A549 (cell line): ENCODE measurements around the gene SRPK2. TPM values are rescaled to one million over a fixed set of nuclear protein-coding genes. Genes with fewer than 3 reads are reported as not detected.

Experiments
- ATAC-seq, 2 experiments: fragments of 200-7000 bp in 1 of 2; fragments of >200 bp in 1 of 2; cut with Nextera tagmentation in 1 of 2; cut with Tn5 transposase in 1 of 2; 3 replicates each; pipeline versions ENCODE4 v1.8.0 to v1.9.1; 2018 to 2020; ENCODE audit warnings: mild to moderate bottlenecking in 1 of 2, moderate library complexity in 1 of 2
- CTCF ChIA-PET: fragments of 300-600 bp; sonication (Branson Sonifier 250); formaldehyde crosslinking; extraction: SDS; loops from one replicate; lab custom pipeline; 2021; ENCODE audit warnings: antibody characterized with exemption, inconsistent platforms; lab: Yijun Ruan, JAX
- POLR2A ChIA-PET: fragments of 350-600 bp; formaldehyde crosslinking; extraction: SDS; loops from one replicate; lab custom pipeline; 2021; ENCODE audit warnings: antibody characterized with exemption, inconsistent platforms; lab: Yijun Ruan, JAX
- DNase-seq, 2 experiments: peaks; one replicate each; pipeline versions ENCODE4 v3.0.0 to v3.0.0-alpha.2; 2011 to 2016; ENCODE audit warnings: low read depth in 1 of 2, low spot score in 1 of 2
- FAIRE-seq: peaks from 2 replicates; lab custom pipeline; 2011; peaks lifted over from hg19 to GRCh38; lab: Jason Lieb, UNC
- H3K27ac ChIP-seq, 2 experiments: fragments of >200 bp; sonication (Bioruptor Twin); formaldehyde crosslinking; 3 replicates each; pipeline ENCODE4 v1.5.1; 2016 to 2017
- H3K4me1 ChIP-seq: fragments of >200 bp; sonication (Bioruptor Twin); formaldehyde crosslinking; 3 replicates; pipeline ENCODE4 v1.6.1; 2016
- H3K4me2 ChIP-seq: fragments of >200 bp; sonication (Bioruptor Twin); formaldehyde crosslinking; 3 replicates; pipeline ENCODE4 v1.6.1; 2016
- H3K4me3 ChIP-seq: fragments of >200 bp; sonication (Bioruptor Twin); formaldehyde crosslinking; 3 replicates; pipeline ENCODE4 v1.5.1; 2016
- H3K9me3 ChIP-seq: fragments of >200 bp; sonication (Bioruptor Twin); formaldehyde crosslinking; 3 replicates; pipeline ENCODE4 v1.6.1; 2016
- ATOH8 ChIP-seq: fragments of 250-450 bp; sonication (Bioruptor Pico); IDR thresholded peaks from 2 replicates; pipeline ENCODE4 v1.5.0; 2020; ENCODE audit warnings: low read depth, mild to moderate bottlenecking, moderate library complexity
- BCL3 ChIP-seq: fragments of >200 bp; sonication (Bioruptor Twin); formaldehyde crosslinking; IDR thresholded peaks from 3 replicates; pipeline ENCODE4 v1.6.1; 2016
- CEBPB ChIP-seq, 2 experiments: fragments of >200 bp in 1 of 2; sonication (Bioruptor Twin) in 1 of 2; formaldehyde crosslinking in 1 of 2; IDR thresholded peaks; 2 replicates each; pipeline ENCODE4 v1.6.1; 2012 to 2016
- CHD2 ChIP-seq: fragments of 150-350 bp; IDR thresholded peaks from 2 replicates; pipeline ENCODE4 v1.6.1; 2014; ENCODE audit warnings: low read length; ENCODE audit not compliant: partially characterized antibody
- EHMT2 ChIP-seq: fragments of 200-600 bp; sonication (generic); IDR thresholded peaks from 2 replicates; pipeline ENCODE4 v1.6.1; 2016; ENCODE audit warnings: antibody characterized with exemption, low read depth, mild to moderate bottlenecking, moderate library complexity
- ESRRA ChIP-seq: fragments of 150-350 bp; IDR thresholded peaks from 2 replicates; pipeline ENCODE4 v1.6.1; 2014; ENCODE audit warnings: mild to moderate bottlenecking, low read length, borderline replicate concordance
- FOSL2 ChIP-seq, 2 experiments: fragments of 450-650 bp in 1 of 2; fragments of >200 bp in 1 of 2; sonication (Bioruptor Twin) in 1 of 2; formaldehyde crosslinking; IDR thresholded peaks; 2 replicates each; pipeline versions ENCODE4 v1.5.0 to v1.6.1; 2016 to 2020; ENCODE audit warnings: mild to moderate bottlenecking in 1 of 2, moderate library complexity in 1 of 2
- FOXS1 ChIP-seq: fragments of 250-450 bp; sonication (Bioruptor Pico); IDR thresholded peaks from 2 replicates; pipeline ENCODE4 v1.5.0; 2020; ENCODE audit warnings: mild to moderate bottlenecking, moderate library complexity
- HDAC2 ChIP-seq: fragments of 200-600 bp; sonication (generic); IDR thresholded peaks from 2 replicates; pipeline ENCODE4 v1.6.1; 2016
- HMGXB4 ChIP-seq: fragments of 250-450 bp; sonication (Bioruptor Pico); IDR thresholded peaks from 2 replicates; pipeline ENCODE4 v1.5.0; 2021; ENCODE audit warnings: mild to moderate bottlenecking, moderate library complexity, borderline replicate concordance
- MAX ChIP-seq: IDR thresholded peaks from 2 replicates; pipeline ENCODE4 v1.6.1; 2012
- NFE2L2 ChIP-seq: fragments of 150-350 bp; conservative IDR thresholded peaks from 2 replicates; pipeline ENCODE4 v1.6.1; 2014; ENCODE audit warnings: low read length
- PBX3 ChIP-seq: IDR thresholded peaks from 2 replicates; pipeline ENCODE4 v1.6.1; 2012
- PHF8 ChIP-seq: fragments of 200-600 bp; sonication (generic); IDR thresholded peaks from 2 replicates; pipeline ENCODE4 v1.6.1; 2016; ENCODE audit warnings: low read depth, mild to moderate bottlenecking, antibody characterized with exemption, moderate library complexity, borderline replicate concordance
- RARB ChIP-seq: fragments of 250-450 bp; sonication (Bioruptor Pico); IDR thresholded peaks from 2 replicates; pipeline ENCODE4 v1.8.0; 2021; ENCODE audit warnings: mild to moderate bottlenecking, moderate library complexity
- RCOR1 ChIP-seq: fragments of 150-350 bp; IDR thresholded peaks from 2 replicates; pipeline ENCODE4 v1.6.1; 2014; ENCODE audit warnings: antibody characterized with exemption, low read length, low read depth
- REST ChIP-seq: fragments of 200-600 bp; sonication (generic); IDR thresholded peaks from 2 replicates; pipeline ENCODE4 v1.6.1; 2016; ENCODE audit warnings: antibody characterized with exemption, mild to moderate bottlenecking, moderate library complexity
- TFCP2L1 ChIP-seq: fragments of 250-450 bp; sonication (Bioruptor Pico); IDR thresholded peaks from 2 replicates; pipeline ENCODE4 v1.5.0; 2021; ENCODE audit warnings: mild to moderate bottlenecking
- ZC3H11A ChIP-seq: fragments of 450-650 bp; IDR thresholded peaks from 2 replicates; pipeline ENCODE4 v1.6.1; 2014; ENCODE audit warnings: antibody characterized with exemption, mild to moderate bottlenecking
- ZSCAN20 ChIP-seq: fragments of 250-450 bp; sonication (Bioruptor Pico); IDR thresholded peaks from 2 replicates; pipeline ENCODE4 v1.8.0; 2022; ENCODE audit warnings: mild to moderate bottlenecking, moderate library complexity
- WGBS: methylation state at CpG from one replicate; pipeline ENCODE4 v1.1.6; 2017; ENCODE audit errors: missing lambda C conversion rate; 5-methylcytosine and 5-hydroxymethylcytosine counted together
- polyA plus RNA-seq, 4 experiments: library from polyadenylated mRNA; depleted of rRNA in 3 of 4; stranded (reverse); fragments of >200 nt; fragmentation: RNase III in 1 of 4; extraction: RNeasy Plus Mini Kit Qiagen cat#74134 plus additional on column Dnase treatment in 1 of 4; gene quantifications; 2 replicates in 3 of 4; 3 replicates in 1 of 4; pipeline ENCODE4 v1.2.3, GENCODE V29; 2011 to 2017

The SRPK2 gene
- polyA plus RNA-seq, 2 of the 4 experiments (the other 2 are of a cell fraction): 23.0 to 30.9 TPM

GRCh38 chr7:105278565-105278964, 110.2 kb downstream of the SRPK2 start:
- no peak for DNase-seq
- TF ChIP-seq BCL3 (no peak), HMGXB4 (CRISPR knock-in tag) (no peak), FOXS1 (CRISPR knock-in tag) (no peak), ZSCAN20 (CRISPR knock-in tag) (no peak), PHF8 (no peak), MAX (no peak), ZC3H11A (no peak), CEBPB (IDR thresholded peaks at IDR 0.05) (no peak), RCOR1 (no peak), CHD2 (no peak), HDAC2 (no peak), RARB (CRISPR knock-in tag) (no peak), FOSL2 (IDR thresholded peaks at IDR 0.05) (no peak), FOSL2 (CRISPR knock-in tag; IDR thresholded peaks at IDR 0.05) (no peak), ATOH8 (no peak)
- ChIA-PET POLR2A (no interaction called here), CTCF (interaction anchor here (1.5 kb wide), 1 partner anchor 138 kb away, joined by 4 read pairs; no protein-coding TSS in a partner anchor)
- H3K27ac ChIP-seq: 0 out of 6 replicates have a peak overlapping the region, but pooled peaks of 1 of the 2 experiments have one; percentile 65
- no peaks in the 10 kb centered on the region for H3K9me3 ChIP-seq
- no peak overlapping the region for H3K4me3 ChIP-seq
- ATAC-seq: no peak
- peak overlapping the region; percentile 23; the same call in 1 of the 3 replicates for H3K4me2 ChIP-seq
- 86% methylated on average over 5 of the region's 5 CpGs for WGBS
- H3K4me1 ChIP-seq: peaks cover 29% of the 10 kb centered on the region
- no peak for FAIRE-seq

- FAIRE-seq: no peak
- TF ChIP-seq FOSL2 (IDR thresholded peaks at IDR 0.05) (0 out of 2 replicates have a peak, but pooled peaks have one; percentile 8), FOSL2 (CRISPR knock-in tag; IDR thresholded peaks at IDR 0.05) (no peak), TFCP2L1 (CRISPR knock-in tag) (no peak), ESRRA (no peak)
- CTCF ChIA-PET: no interaction called here
- Histone ChIP-seq H3K27ac (peak overlapping the region; percentile 40 to 65; a peak in 3 of 6 replicates), H3K4me2 (peak overlapping the region; percentile 62), H3K4me3 (no peak overlapping the region), H3K9me3 (no peaks in the 10 kb centered on the region), H3K4me1 (peaks cover 29% of the 10 kb centered on the region)
- 77% methylated on average over 6 of the region's 6 CpGs for WGBS
- ATAC-seq: peak; percentile 83 to 84; a peak in 5 of 6 replicates
- POLR2A ChIA-PET: no interaction called here
- DNase-seq: peak; percentile 39 to 48
Measured at GRCh38 chr7:105277341-105277740, 111.4 kb downstream of the SRPK2 start.

- CTCF ChIA-PET: no interaction called here
- ATAC-seq (peak in 1 of 2 experiments; percentile 40; a peak in 2 of 6 replicates), DNase-seq (no peak), FAIRE-seq (no peak)
- H3K4me2 ChIP-seq: peak overlapping the region; percentile 80
- no peaks in the 10 kb centered on the region for H3K9me3 ChIP-seq
- H3K4me1 ChIP-seq: peaks cover 25% of the 10 kb centered on the region; the same call in 2 of the 3 replicates
- POLR2A ChIA-PET: interaction anchor here (0.7 kb wide), 1 partner anchor 101 kb away, joined by 3 read pairs; no protein-coding TSS in a partner anchor
- TF ChIP-seq PBX3: no peak
- no peak for TF ChIP-seq NFE2L2
- TF ChIP-seq EHMT2: no peak
- TF ChIP-seq REST: no peak
- no peak overlapping the region for H3K4me3 ChIP-seq
- WGBS: 88% methylated on average over 9 of the region's 9 CpGs
- H3K27ac ChIP-seq: no peak overlapping the region
Measured at GRCh38 chr7:105270117-105270516, 118.6 kb downstream of the SRPK2 start.
